Measurements from ENCODE around the gene MICALL1. TPM values are rescaled to one million over a fixed set of nuclear protein-coding genes. Genes with fewer than 3 reads are reported as not detected.

MICALL1 gene
- total and polyA plus RNA-seq, 9 of the 15 experiments (the other 6 are each of a cell fraction or from before 2014, with no cell fraction given) = 0.32 to 21.5 (median 6.1) TPM

GRCh38 chr22:37976547-37976946, 70.5 kb downstream of the MICALL1 start:
- ATAC-seq = no peak
- no peak for FAIRE-seq
- DNase-seq (ENCODE audit: extremely low read depth in 1 of 4, low spot score in 3 of 4) = no peak
- POLR2A ChIA-PET = no interaction called here
- Histone ChIP-seq H3K4me3 (no peak overlapping the region), H2AFZ (ENCODE audit: low read depth, low read length) (no peak overlapping the region), H3K9me1 (ENCODE audit: control insufficient read depth, insufficient read depth, low read length) (no peaks in the 10 kb centered on the region), H3K79me2 (ENCODE audit: control insufficient read depth, insufficient read depth, low read length) (no peaks in the 10 kb centered on the region), H3K4me1 (replicated peaks in 1 of 2; ENCODE audit: control insufficient read depth in 2 of 2, insufficient read depth in 2 of 2, low read length in 2 of 2) (peaks cover 0 to 5% of the 10 kb centered on the region in 2 experiments; a peak in 2 of 5 replicates), H3K36me3 (ENCODE audit: control insufficient read depth, insufficient read depth, low read length) (no peaks in the 10 kb centered on the region), H4K20me1 (replicated peaks; ENCODE audit: control insufficient read depth, insufficient read depth, low read length) (no peaks in the 10 kb centered on the region), H3K4me2 (ENCODE audit: insufficient read depth, low read length) (no peak overlapping the region), H3K27me3 (ENCODE audit: control insufficient read depth in 2 of 2, insufficient read depth in 2 of 2, low read length in 2 of 2) (no peaks in the 10 kb centered on the region), H3K27ac (ENCODE audit: extremely low read depth, low read depth, low read length) (no peak overlapping the region), H3K9me3 (replicated peaks; ENCODE audit: control insufficient read depth, insufficient read depth, low read depth, low read length) (no peaks in the 10 kb centered on the region), H3K9ac (ENCODE audit: insufficient read depth in 1 of 2, low read depth in 2 of 2, low read length in 2 of 2) (no peak overlapping the region)
- CTCF ChIA-PET (ENCODE audit: low intra/inter-chr PET ratio) = interaction anchor here (0.6 kb wide), 1 partner anchor 46 kb away, joined by 3 read pairs; no protein-coding TSS in a partner anchor
- no TSS peak for BruUV-seq (replicated peaks)
- intact Hi-C loops (cut with micrococcal nuclease) = no loop called here
- in situ Hi-C loops (cut with MboI) = loop anchor here (10.0 kb wide), 1 partner anchor 432 kb away; no protein-coding TSS in a partner anchor
- 79% methylated on average over 4 of the region's 4 CpGs for WGBS (ENCODE audit: insufficient coverage, low coverage, missing lambda C conversion rate)
- TF ChIP-seq GMEB1 (CRISPR knock-in tag; IDR thresholded peaks at IDR 0.05) = no peak
- TF ChIP-seq ZNF436 (CRISPR knock-in tag; IDR thresholded peaks at IDR 0.05) = no peak
- no peak for TF ChIP-seq TRIM24 (IDR thresholded peaks at IDR 0.05)
- no peak for TF ChIP-seq ZNF586 (CRISPR knock-in tag; conservative IDR thresholded peaks at IDR 0.05)
- TF ChIP-seq, protein P1, sequence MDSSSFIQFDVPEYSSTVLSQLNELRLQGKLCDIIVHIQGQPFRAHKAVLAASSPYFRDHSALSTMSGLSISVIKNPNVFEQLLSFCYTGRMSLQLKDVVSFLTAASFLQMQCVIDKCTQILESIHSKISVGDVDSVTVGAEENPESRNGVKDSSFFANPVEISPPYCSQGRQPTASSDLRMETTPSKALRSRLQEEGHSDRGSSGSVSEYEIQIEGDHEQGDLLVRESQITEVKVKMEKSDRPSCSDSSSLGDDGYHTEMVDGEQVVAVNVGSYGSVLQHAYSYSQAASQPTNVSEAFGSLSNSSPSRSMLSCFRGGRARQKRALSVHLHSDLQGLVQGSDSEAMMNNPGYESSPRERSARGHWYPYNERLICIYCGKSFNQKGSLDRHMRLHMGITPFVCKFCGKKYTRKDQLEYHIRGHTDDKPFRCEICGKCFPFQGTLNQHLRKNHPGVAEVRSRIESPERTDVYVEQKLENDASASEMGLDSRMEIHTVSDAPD (CRISPR knock-in tag; IDR thresholded peaks at IDR 0.05) = no peak
- no peak for TF ChIP-seq HNRNPLL (IDR thresholded peaks at IDR 0.05; ENCODE audit: low read depth, low read length, poor library complexity, severe bottlenecking)
- no peak for TF ChIP-seq WHSC1 (IDR thresholded peaks at IDR 0.05; ENCODE audit: low read length)
- no peak for TF ChIP-seq PPARD (CRISPR knock-in tag; IDR thresholded peaks at IDR 0.05)
- TF ChIP-seq SOX6 (IDR thresholded peaks at IDR 0.05) = no peak
- no peak for TF ChIP-seq TSC22D4 (tag; IDR thresholded peaks at IDR 0.05)
- TF ChIP-seq HMBOX1 (IDR thresholded peaks at IDR 0.05) = no peak
- TF ChIP-seq CC2D1A (IDR thresholded peaks at IDR 0.05) = no peak
- no peak for TF ChIP-seq TAF15 (IDR thresholded peaks at IDR 0.05; ENCODE audit: low read depth, low read length)
- TF ChIP-seq EWSR1 (IDR thresholded peaks at IDR 0.05; ENCODE audit: borderline replicate concordance, low read depth, partially characterized antibody) = no peak

Measured in K562 (cell line).